Naive thymus-derived CD8-positive, alpha-beta T cell (primary cell): ENCODE results near the gene SEMA3D. TPM values are rescaled to one million over a fixed set of nuclear protein-coding genes. Genes with fewer than 3 reads are reported as not detected.

Source experiments
- ATAC-seq, 2 donors: fragments of 150-1000 bp; cut with Tn5 transposase in 1 of 2; sonication (Bioruptor Pico), chemical (Tn5 transposase) in 1 of 2; 1 replicate in 1 of 2; 2 replicates in 1 of 2; pipeline ENCODE4 v1.10.0; 2021; ENCODE audit warnings: mild to moderate bottlenecking in 2 of 2, moderate library complexity in 2 of 2
- POLR2A ChIA-PET: fragments of 350-600 bp; sonication (Branson Sonifier 250); formaldehyde crosslinking; loops from one replicate; lab custom pipeline; 2021; ENCODE audit warnings: antibody characterized with exemption; lab: Charles Lee
- DNase-seq, 10 donors: peaks; one replicate each; pipeline versions ENCODE4 v3.0.0 to v3.0.0-alpha.2; 2020 to 2022
- H3K27ac Mint-ChIP-seq, 10 donors: one replicate each; pipeline ENCODE4 v1.8.0; 2020 to 2022; ENCODE audit warnings: mild to moderate bottlenecking in 10 of 10, mixed read lengths in 10 of 10, moderate library complexity in 4 of 10, inconsistent platforms in 1 of 10
- H3K27me3 Mint-ChIP-seq, 5 donors: one replicate each; pipeline ENCODE4 v1.8.0; 2021 to 2022; ENCODE audit warnings: mixed read lengths in 5 of 5
- H3K36me3 Mint-ChIP-seq, 3 donors: one replicate each; pipeline ENCODE4 v1.8.0; 2020 to 2022; ENCODE audit warnings: mixed read lengths in 3 of 3, mild to moderate bottlenecking in 2 of 3, inconsistent platforms in 1 of 3
- H3K4me1 Mint-ChIP-seq, 4 donors: one replicate each; pipeline ENCODE4 v1.8.0; 2021 to 2022; ENCODE audit warnings: mixed read lengths in 4 of 4
- H3K4me3 Mint-ChIP-seq, 10 donors: one replicate each; pipeline ENCODE4 v1.8.0; 2020 to 2022; ENCODE audit warnings: mild to moderate bottlenecking in 10 of 10, mixed read lengths in 10 of 10, moderate library complexity in 6 of 10, inconsistent platforms in 1 of 10
- H3K9me3 Mint-ChIP-seq, 9 donors: one replicate each; pipeline ENCODE4 v1.8.0; 2020 to 2022; ENCODE audit warnings: mixed read lengths in 9 of 9, mild to moderate bottlenecking in 3 of 9, inconsistent platforms in 1 of 9, moderate library complexity in 1 of 9
- polyA plus RNA-seq, 3 donors: library from polyadenylated mRNA; unstranded; fragments of 300-500 nt; fragmentation: Illumina TruSeq; gene quantifications; one replicate each; pipeline ENCODE4 v1.2.3, GENCODE V29; 2021
- total RNA-seq, 8 experiments: library from RNA in 2 of 8; stranded (reverse) in 2 of 8; gene quantifications; one replicate each; pipeline ENCODE4 v1.2.3 and lab custom pipeline; 2021 to 2026

The SEMA3D gene
- total RNA-seq (not detected), polyA plus RNA-seq (not detected), total RNA-seq (lab: John Stamatoyannopoulos, UW) (0 to 0.09 (median 0) reads per million in 6 experiments)

- Mint-ChIP-seq H3K4me1 (peaks cover 0 to 6% (median 2%) of the 10 kb centered on the region in 4 donors), H3K27ac (no peak within 1 kb of the TSS), H3K9me3 (peaks cover 0 to 3% (median 0%) of the 10 kb centered on the region in 9 donors), H3K27me3 (peaks cover 8 to 49% (median 31%) of the 10 kb centered on the region in 5 donors), H3K4me3 (peak within 1 kb of the TSS in 2 of 10 donors; percentile 21 to 65), H3K36me3 (no peaks in the 10 kb centered on the region)
- no peak for ATAC-seq
- POLR2A ChIA-PET: no interaction called here
- DNase-seq: peak in 2 of 10 donors; percentile 13 to 32
Measured at GRCh38 chr7:85186521-85187241, at the start of gene SEMA3D. Gene SEMA3D (minus strand): TSS chr7:85187056. CDS start chr7:85121891, 65,165 bp downstream.

- peaks cover 0 to 17% (median 0%) of the 10 kb centered on the region in 9 donors for H3K9me3 Mint-ChIP-seq
- H3K27ac Mint-ChIP-seq: no peak overlapping the region
- DNase-seq: no peak
- no peaks in the 10 kb centered on the region for H3K27me3 Mint-ChIP-seq
- H3K36me3 Mint-ChIP-seq: no peaks in the 10 kb centered on the region
- H3K4me1 Mint-ChIP-seq: peaks cover 0 to 13% (median 0%) of the 10 kb centered on the region in 4 donors
- no peak for ATAC-seq
- POLR2A ChIA-PET: no interaction called here
- H3K4me3 Mint-ChIP-seq: no peak overlapping the region
Measured at GRCh38 chr7:85234730-85235129, 47.9 kb upstream of the SEMA3D start.

GRCh38 chr7:85232068-85232467, 45.2 kb upstream of the SEMA3D start:
- H3K27me3 Mint-ChIP-seq: no peaks in the 10 kb centered on the region
- peaks cover 0 to 17% (median 0%) of the 10 kb centered on the region in 9 donors for H3K9me3 Mint-ChIP-seq
- H3K4me3 Mint-ChIP-seq: no peak overlapping the region
- POLR2A ChIA-PET: no interaction called here
- H3K36me3 Mint-ChIP-seq: no peaks in the 10 kb centered on the region
- ATAC-seq: no peak
- H3K27ac Mint-ChIP-seq: no peak overlapping the region
- H3K4me1 Mint-ChIP-seq: peaks cover 0 to 14% (median 0%) of the 10 kb centered on the region in 4 donors
- no peak for DNase-seq

DNA sequence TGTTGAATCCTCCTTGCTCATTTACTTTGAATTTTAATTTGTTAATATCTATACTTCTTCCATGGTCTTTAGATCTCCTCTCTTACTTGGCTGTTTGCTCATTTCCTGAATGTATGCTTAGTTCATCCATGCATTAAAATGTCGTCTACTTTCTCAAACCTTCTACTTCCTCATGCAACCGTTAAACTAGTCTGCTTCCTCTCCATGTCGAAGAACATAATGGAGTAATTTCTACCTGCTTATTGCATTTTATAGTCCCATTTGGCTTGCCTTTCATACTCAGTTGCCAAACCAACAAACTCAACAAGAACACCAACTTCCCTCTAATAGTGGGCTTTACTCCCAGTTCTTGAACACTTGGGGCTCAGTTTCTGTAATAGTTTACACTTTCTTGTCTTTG, 43.8 kb upstream of the SEMA3D start:
- POLR2A ChIA-PET: no interaction called here
- DNase-seq (no peak), ATAC-seq (no peak)
- H3K27me3 Mint-ChIP-seq: no peaks in the 10 kb centered on the region
- no peaks in the 10 kb centered on the region for H3K36me3 Mint-ChIP-seq
- H3K4me1 Mint-ChIP-seq: peaks cover 0 to 14% (median 0%) of the 10 kb centered on the region in 4 donors
- H3K9me3 Mint-ChIP-seq: peaks cover 0 to 17% (median 0%) of the 10 kb centered on the region in 9 donors
- peak overlapping the region in 1 of 10 donors; percentile 60 for H3K27ac Mint-ChIP-seq
- peak overlapping the region in 1 of 10 donors; percentile 57 for H3K4me3 Mint-ChIP-seq

DNA sequence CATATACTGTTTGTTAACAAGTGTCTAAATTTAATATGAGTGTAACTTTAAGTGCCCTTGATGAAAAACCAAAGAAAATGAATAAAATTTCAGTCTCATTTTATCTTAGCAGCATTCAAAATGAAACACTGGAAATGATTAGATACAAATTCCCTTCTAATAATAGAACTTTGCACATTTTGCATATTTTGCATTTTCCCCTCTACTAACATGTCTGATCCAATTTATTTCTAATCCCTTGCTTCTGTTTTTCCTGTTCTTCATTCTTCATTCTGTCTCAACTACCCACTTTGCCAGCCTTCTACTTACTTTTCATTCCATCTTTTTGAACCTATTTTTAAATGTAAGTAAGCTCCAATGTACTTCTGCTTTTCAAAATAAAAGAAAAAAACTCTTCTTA, 42.7 kb upstream of the SEMA3D start:
- POLR2A ChIA-PET: no interaction called here
- no peak overlapping the region for H3K4me3 Mint-ChIP-seq
- H3K36me3 Mint-ChIP-seq: no peaks in the 10 kb centered on the region
- DNase-seq (no peak), ATAC-seq (no peak)
- H3K27me3 Mint-ChIP-seq: no peaks in the 10 kb centered on the region
- peaks cover 0 to 17% (median 0%) of the 10 kb centered on the region in 9 donors for H3K9me3 Mint-ChIP-seq
- H3K27ac Mint-ChIP-seq: no peak overlapping the region
- peaks cover 0 to 14% (median 0%) of the 10 kb centered on the region in 4 donors for H3K4me1 Mint-ChIP-seq

- Mint-ChIP-seq H3K4me1 (peaks cover 0 to 14% (median 0%) of the 10 kb centered on the region in 4 donors), H3K4me3 (no peak overlapping the region), H3K27me3 (no peaks in the 10 kb centered on the region), H3K36me3 (no peaks in the 10 kb centered on the region), H3K27ac (no peak overlapping the region), H3K9me3 (peaks cover 0 to 11% (median 0%) of the 10 kb centered on the region in 9 donors)
- no peak for DNase-seq
- ATAC-seq: no peak
- POLR2A ChIA-PET: no interaction called here
Measured at GRCh38 chr7:85226361-85227085, 39.7 kb upstream of the SEMA3D start.

DNA sequence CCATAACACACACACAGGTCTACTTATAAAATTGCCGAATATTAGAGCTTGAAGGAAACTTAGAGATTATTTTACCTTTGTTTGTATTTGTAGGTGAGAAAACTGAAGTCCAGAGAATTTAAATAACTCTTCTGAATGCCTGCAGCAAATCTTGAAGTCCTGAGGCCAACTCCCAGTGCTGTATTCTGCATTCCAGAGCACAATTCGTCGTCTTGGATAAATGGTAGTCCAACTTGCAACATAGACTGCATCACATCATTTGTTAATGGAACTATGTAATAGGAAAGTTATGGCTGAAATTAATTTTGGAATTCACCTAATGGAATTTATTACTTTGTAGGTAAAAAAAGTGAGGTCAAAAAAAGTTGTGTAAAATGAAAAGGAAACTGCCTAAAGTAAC, 37.3 kb upstream of the SEMA3D start:
- Mint-ChIP-seq H3K27me3 (no peaks in the 10 kb centered on the region), H3K9me3 (peaks cover 0 to 3% (median 0%) of the 10 kb centered on the region in 9 donors), H3K27ac (no peak overlapping the region), H3K4me3 (no peak overlapping the region), H3K4me1 (no peaks in the 10 kb centered on the region), H3K36me3 (no peaks in the 10 kb centered on the region)
- ATAC-seq (no peak), DNase-seq (no peak)
- POLR2A ChIA-PET: no interaction called here

GRCh38 chr7:85222522-85222921, 35.7 kb upstream of the SEMA3D start:
- DNase-seq: no peak
- ATAC-seq: no peak
- H3K9me3 Mint-ChIP-seq: peaks cover 0 to 3% (median 0%) of the 10 kb centered on the region in 9 donors
- no peaks in the 10 kb centered on the region for H3K4me1 Mint-ChIP-seq
- H3K27me3 Mint-ChIP-seq: no peaks in the 10 kb centered on the region
- POLR2A ChIA-PET: no interaction called here
- no peaks in the 10 kb centered on the region for H3K36me3 Mint-ChIP-seq
- H3K4me3 Mint-ChIP-seq: no peak overlapping the region
- H3K27ac Mint-ChIP-seq: no peak overlapping the region

- POLR2A ChIA-PET: no interaction called here
- H3K36me3 Mint-ChIP-seq: no peaks in the 10 kb centered on the region
- no peaks in the 10 kb centered on the region for H3K27me3 Mint-ChIP-seq
- ATAC-seq (no peak), DNase-seq (no peak)
- no peak overlapping the region for H3K4me3 Mint-ChIP-seq
- H3K4me1 Mint-ChIP-seq: no peaks in the 10 kb centered on the region
- H3K9me3 Mint-ChIP-seq: peaks cover 0 to 3% (median 0%) of the 10 kb centered on the region in 9 donors
- no peak overlapping the region for H3K27ac Mint-ChIP-seq
Measured at GRCh38 chr7:85221796-85222195, 34.9 kb upstream of the SEMA3D start.

GRCh38 chr7:85220651-85221050, 33.8 kb upstream of the SEMA3D start:
- DNase-seq (no peak), ATAC-seq (no peak)
- Mint-ChIP-seq H3K27me3 (no peaks in the 10 kb centered on the region), H3K27ac (no peak overlapping the region), H3K4me1 (no peaks in the 10 kb centered on the region), H3K4me3 (no peak overlapping the region), H3K9me3 (peaks cover 0 to 3% (median 0%) of the 10 kb centered on the region in 9 donors), H3K36me3 (no peaks in the 10 kb centered on the region)
- POLR2A ChIA-PET: no interaction called here

DNA sequence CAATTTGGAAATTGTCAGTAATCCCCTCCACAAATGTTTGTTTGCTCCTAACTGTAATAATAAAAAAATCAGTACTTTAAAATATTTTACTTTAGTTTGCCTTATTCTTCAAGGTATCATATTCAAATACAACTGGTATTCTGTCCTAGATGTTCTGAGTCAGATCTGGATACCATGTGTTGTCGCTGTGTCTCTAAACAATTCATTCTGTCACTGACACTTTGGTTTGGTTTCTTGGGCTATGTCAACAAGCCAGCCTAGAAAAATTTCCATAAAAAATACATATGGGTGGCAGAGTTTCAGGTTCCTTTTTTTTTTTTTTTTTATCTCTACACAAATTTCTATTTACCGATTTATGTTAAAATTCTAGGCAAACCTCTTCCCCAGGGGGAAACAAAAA, 33.2 kb upstream of the SEMA3D start:
- Mint-ChIP-seq H3K36me3 (no peaks in the 10 kb centered on the region), H3K27ac (no peak overlapping the region)

GRCh38 chr7:85217085-85217484, 30.2 kb upstream of the SEMA3D start:
- Mint-ChIP-seq H3K9me3 (no peaks in the 10 kb centered on the region), H3K36me3 (no peaks in the 10 kb centered on the region), H3K27me3 (no peaks in the 10 kb centered on the region), H3K27ac (no peak overlapping the region), H3K4me1 (no peaks in the 10 kb centered on the region), H3K4me3 (no peak overlapping the region)
- ATAC-seq: no peak
- no peak for DNase-seq
- POLR2A ChIA-PET: no interaction called here

More for the DNA sequence above, 33.2 kb upstream of the SEMA3D start:
- Mint-ChIP-seq H3K4me3 (no peak overlapping the region), H3K9me3 (peaks cover 0 to 3% (median 0%) of the 10 kb centered on the region in 9 donors), H3K27me3 (no peaks in the 10 kb centered on the region), H3K4me1 (no peaks in the 10 kb centered on the region)
- ATAC-seq: no peak
- POLR2A ChIA-PET: no interaction called here
- DNase-seq: no peak

GRCh38 chr7:85215098-85215497, 28.2 kb upstream of the SEMA3D start:
- Mint-ChIP-seq H3K4me3 (no peak overlapping the region), H3K27ac (peak overlapping the region in 1 of 10 donors; percentile 31), H3K36me3 (no peaks in the 10 kb centered on the region), H3K4me1 (no peaks in the 10 kb centered on the region), H3K27me3 (no peaks in the 10 kb centered on the region), H3K9me3 (no peaks in the 10 kb centered on the region)
- POLR2A ChIA-PET: no interaction called here
- ATAC-seq (no peak), DNase-seq (no peak)
